ENCODE results near the gene BMPER. TPM values are rescaled to one million over a fixed set of nuclear protein-coding genes. Genes with fewer than 3 reads are reported as not detected.

The BMPER gene
- total RNA-seq, 2 donors from 2014 or later: 3.0 to 3.8 TPM

- TF ChIP-seq CTCF (IDR thresholded peaks at IDR 0.05): no peak
- Histone ChIP-seq H3K36me3 (no peaks in the 10 kb centered on the region), H3K4me1 (peaks cover 0 to 11% of the 10 kb centered on the region in 2 donors), H3K27me3 (no peaks in the 10 kb centered on the region), H3K9me3 (no peaks in the 10 kb centered on the region), H3K27ac (no peak overlapping the region), H3K4me3 (no peak overlapping the region)
- no peak for DNase-seq (ENCODE audit: low spot score)
Observed at GRCh38 chr7:34061149-34061548, 155.8 kb downstream of the BMPER start.

GRCh38 chr7:34062341-34062740, 157.0 kb downstream of the BMPER start:
- no peak overlapping the region for H3K27ac ChIP-seq
- peaks cover 0 to 11% of the 10 kb centered on the region in 2 donors for H3K4me1 ChIP-seq
- no peaks in the 10 kb centered on the region for H3K27me3 ChIP-seq
- H3K9me3 ChIP-seq: no peaks in the 10 kb centered on the region
- H3K4me3 ChIP-seq: no peak overlapping the region
- DNase-seq (ENCODE audit: low spot score): no peak
- H3K36me3 ChIP-seq: no peaks in the 10 kb centered on the region
- TF ChIP-seq CTCF (IDR thresholded peaks at IDR 0.05): no peak

GRCh38 chr7:34062826-34063225, 157.5 kb downstream of the BMPER start:
- no peak overlapping the region for H3K27ac ChIP-seq
- no peak for DNase-seq (ENCODE audit: low spot score)
- H3K4me3 ChIP-seq: no peak overlapping the region
- H3K4me1 ChIP-seq: peaks cover 0 to 11% of the 10 kb centered on the region in 2 donors
- no peaks in the 10 kb centered on the region for H3K27me3 ChIP-seq
- H3K36me3 ChIP-seq: no peaks in the 10 kb centered on the region
- no peak for TF ChIP-seq CTCF (IDR thresholded peaks at IDR 0.05)
- H3K9me3 ChIP-seq: no peaks in the 10 kb centered on the region

- no peak for TF ChIP-seq CTCF (IDR thresholded peaks at IDR 0.05)
- H3K27ac ChIP-seq: no peak overlapping the region
- no peaks in the 10 kb centered on the region for H3K36me3 ChIP-seq
- no peak for DNase-seq (ENCODE audit: low spot score)
- no peaks in the 10 kb centered on the region for H3K27me3 ChIP-seq
- H3K9me3 ChIP-seq: no peaks in the 10 kb centered on the region
- H3K4me3 ChIP-seq: no peak overlapping the region
- peaks cover 0 to 5% of the 10 kb centered on the region in 2 donors for H3K4me1 ChIP-seq
Observed at GRCh38 chr7:34064519-34065158, 159.3 kb downstream of the BMPER start.

- Histone ChIP-seq H3K4me3 (no peak overlapping the region), H3K4me1 (no peaks in the 10 kb centered on the region), H3K9me3 (no peaks in the 10 kb centered on the region), H3K27ac (no peak overlapping the region), H3K27me3 (no peaks in the 10 kb centered on the region), H3K36me3 (no peaks in the 10 kb centered on the region)
- DNase-seq (ENCODE audit: low spot score): no peak
- TF ChIP-seq CTCF (IDR thresholded peaks at IDR 0.05): no peak
Observed at GRCh38 chr7:34066411-34066810, 161.1 kb downstream of the BMPER start.

All from right atrium auricular region (tissue), 2 donors.